SK-N-MC (cell line): ENCODE measurements around the gene FAT1.

Source experiments
- DNase-seq: peaks from one replicate; pipeline ENCODE4 v3.0.0-alpha.2; 2011; ENCODE audit warnings: low read depth, low spot score
- H3K27ac ChIP-seq: fragments of 200-600 bp; sonication (generic); 2 replicates; pipeline ENCODE4 v1.5.1; 2016; ENCODE audit warnings: mixed run types
- H3K36me3 ChIP-seq: fragments of 200-600 bp; sonication (generic); 2 replicates; pipeline ENCODE4 v1.6.1; 2017; ENCODE audit warnings: antibody characterized with exemption, low read length, mixed read lengths; ENCODE audit not compliant: insufficient read depth
- H3K4me3 ChIP-seq: fragments of 200-600 bp; sonication (generic); 2 replicates; pipeline ENCODE4 v1.5.1; 2016
- H3K9ac ChIP-seq: fragments of 200-600 bp; sonication (generic); 2 replicates; pipeline ENCODE4 v1.8.0; 2017; ENCODE audit warnings: mixed run types, mixed read lengths; ENCODE audit not compliant: insufficient read length
- H3K9me3 ChIP-seq: fragments of 200-600 bp; sonication (generic); 2 replicates; pipeline ENCODE4 v1.6.1; 2017; ENCODE audit warnings: low read depth, mild to moderate bottlenecking, antibody characterized with exemption, low read length, moderate library complexity, mixed read lengths
- EZH2 ChIP-seq: fragments of 200-600 bp; sonication (generic); IDR thresholded peaks from one replicate; pipeline ENCODE4 v1.6.1; 2017; ENCODE audit warnings: antibody characterized with exemption
- FOXP2 ChIP-seq: optimal IDR thresholded peaks from 2 replicates; pipeline ENCODE3; 2011; ENCODE audit warnings: mild to moderate bottlenecking, moderate library complexity; ENCODE audit not compliant: insufficient read depth; ENCODE audit errors: extremely low read length, control extremely low read depth
- POLR2AphosphoS5 ChIP-seq: IDR thresholded peaks from 2 replicates; pipeline ENCODE4 v1.6.1; 2012; ENCODE audit warnings: mild to moderate bottlenecking, low read depth, low read length, borderline replicate concordance

The FAT1 gene

GRCh38 chr4:186647821-186648220 lies 75.8 kb downstream of the FAT1 start:
- H3K27ac ChIP-seq = no peak overlapping the region
- H3K9me3 ChIP-seq = no peaks in the 10 kb centered on the region
- no peak for DNase-seq
- no peak overlapping the region for H3K4me3 ChIP-seq
- TF ChIP-seq EZH2 (no peak), FOXP2 (no peak), POLR2AphosphoS5 (no peak)
- no peaks in the 10 kb centered on the region for H3K36me3 ChIP-seq
- no peak overlapping the region for H3K9ac ChIP-seq

GRCh38 chr4:186644737-186645261 lies 78.9 kb downstream of the FAT1 start:
- TF ChIP-seq POLR2AphosphoS5 = no peak
- TF ChIP-seq FOXP2 = no peak
- TF ChIP-seq EZH2 = no peak
- no peak for DNase-seq
- Histone ChIP-seq H3K27ac (no peak overlapping the region), H3K9ac (no peak overlapping the region), H3K4me3 (no peak overlapping the region), H3K9me3 (no peaks in the 10 kb centered on the region), H3K36me3 (no peaks in the 10 kb centered on the region)

- Histone ChIP-seq H3K9me3 (no peaks in the 10 kb centered on the region), H3K36me3 (no peaks in the 10 kb centered on the region), H3K9ac (no peak overlapping the region), H3K27ac (no peak overlapping the region), H3K4me3 (no peak overlapping the region)
- no peak for TF ChIP-seq POLR2AphosphoS5
- TF ChIP-seq EZH2 = no peak
- no peak for TF ChIP-seq FOXP2
- no peak for DNase-seq
These were observed 79.4 kb downstream of the FAT1 start for GRCh38 chr4:186644311-186644638.

GRCh38 chr4:186643501-186644310 lies 80.0 kb downstream of the FAT1 start:
- Histone ChIP-seq H3K9me3 (no peaks in the 10 kb centered on the region), H3K4me3 (no peak overlapping the region), H3K27ac (no peak overlapping the region), H3K36me3 (no peaks in the 10 kb centered on the region), H3K9ac (no peak overlapping the region)
- no peak for TF ChIP-seq EZH2
- no peak for TF ChIP-seq FOXP2
- DNase-seq = no peak

GRCh38 chr4:186642998-186643397 lies 80.7 kb downstream of the FAT1 start:
- TF ChIP-seq EZH2 = no peak
- TF ChIP-seq FOXP2 = no peak
- TF ChIP-seq POLR2AphosphoS5 = no peak
- Histone ChIP-seq H3K36me3 (no peaks in the 10 kb centered on the region), H3K4me3 (no peak overlapping the region), H3K27ac (no peak overlapping the region), H3K9ac (no peak overlapping the region), H3K9me3 (no peaks in the 10 kb centered on the region)
- no peak for DNase-seq

GRCh38 chr4:186642530-186642929 lies 81.1 kb downstream of the FAT1 start:
- Histone ChIP-seq H3K36me3 (no peaks in the 10 kb centered on the region), H3K4me3 (no peak overlapping the region), H3K27ac (no peak overlapping the region), H3K9me3 (no peaks in the 10 kb centered on the region), H3K9ac (no peak overlapping the region)
- DNase-seq = no peak
- TF ChIP-seq POLR2AphosphoS5 (no peak), EZH2 (no peak)

- Histone ChIP-seq H3K9me3 (no peaks in the 10 kb centered on the region), H3K4me3 (no peak overlapping the region), H3K27ac (no peak overlapping the region), H3K36me3 (no peaks in the 10 kb centered on the region), H3K9ac (no peak overlapping the region)
- DNase-seq = no peak
- TF ChIP-seq EZH2 = no peak
- no peak for TF ChIP-seq FOXP2
- no peak for TF ChIP-seq POLR2AphosphoS5
These were observed 89.0 kb downstream of the FAT1 start for GRCh38 chr4:186634591-186635128.

GRCh38 chr4:186633844-186634243 lies 89.8 kb downstream of the FAT1 start:
- Histone ChIP-seq H3K4me3 (no peak overlapping the region), H3K36me3 (no peaks in the 10 kb centered on the region), H3K27ac (no peak overlapping the region), H3K9me3 (no peaks in the 10 kb centered on the region), H3K9ac (no peak overlapping the region)
- TF ChIP-seq EZH2 = no peak
- TF ChIP-seq POLR2AphosphoS5 = no peak
- no peak for TF ChIP-seq FOXP2
- no peak for DNase-seq
